OCI-LY1 (cell line): ENCODE data around the gene NEGR1.

Experiments
- EZH2 ChIP-seq: fragments of 200-600 bp; sonication (generic), shearing (Covaris generic); IDR thresholded peaks from 2 replicates; pipeline ENCODE4 v1.8.0; 2017; ENCODE audit warnings: borderline replicate concordance, mixed run types, mild to moderate bottlenecking, antibody characterized with exemption, low read length, moderate library complexity, mixed read lengths
- TF ChIP-seq, protein P1 (sequence below): fragments of 200-600 bp; sonication (generic), shearing (Covaris generic); IDR thresholded peaks from 2 replicates; pipeline ENCODE4 v1.5.1; 2017; ENCODE audit warnings: mild to moderate bottlenecking, antibody characterized with exemption, low read length, moderate library complexity, mixed read lengths

DNA sequence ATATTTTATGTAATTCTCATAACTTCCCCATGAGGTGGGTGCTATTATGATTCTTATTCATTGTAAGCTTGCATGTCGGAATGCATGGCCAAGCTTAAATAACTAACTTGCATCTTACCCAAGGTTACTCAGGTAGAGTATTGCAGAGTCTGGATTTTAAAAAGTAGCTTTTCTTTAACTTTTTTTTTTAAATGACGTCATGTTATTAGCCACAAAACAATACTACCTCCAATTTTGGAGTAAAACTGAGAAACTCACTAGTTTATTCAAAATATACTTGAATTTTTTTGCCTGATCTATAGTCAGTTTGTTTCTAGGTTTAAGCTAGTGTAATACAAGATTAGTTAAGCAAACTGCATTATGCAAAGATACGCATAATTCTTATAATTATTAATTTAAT is 57.8 kb downstream of the NEGR1 start:
- TF ChIP-seq, protein P1, sequence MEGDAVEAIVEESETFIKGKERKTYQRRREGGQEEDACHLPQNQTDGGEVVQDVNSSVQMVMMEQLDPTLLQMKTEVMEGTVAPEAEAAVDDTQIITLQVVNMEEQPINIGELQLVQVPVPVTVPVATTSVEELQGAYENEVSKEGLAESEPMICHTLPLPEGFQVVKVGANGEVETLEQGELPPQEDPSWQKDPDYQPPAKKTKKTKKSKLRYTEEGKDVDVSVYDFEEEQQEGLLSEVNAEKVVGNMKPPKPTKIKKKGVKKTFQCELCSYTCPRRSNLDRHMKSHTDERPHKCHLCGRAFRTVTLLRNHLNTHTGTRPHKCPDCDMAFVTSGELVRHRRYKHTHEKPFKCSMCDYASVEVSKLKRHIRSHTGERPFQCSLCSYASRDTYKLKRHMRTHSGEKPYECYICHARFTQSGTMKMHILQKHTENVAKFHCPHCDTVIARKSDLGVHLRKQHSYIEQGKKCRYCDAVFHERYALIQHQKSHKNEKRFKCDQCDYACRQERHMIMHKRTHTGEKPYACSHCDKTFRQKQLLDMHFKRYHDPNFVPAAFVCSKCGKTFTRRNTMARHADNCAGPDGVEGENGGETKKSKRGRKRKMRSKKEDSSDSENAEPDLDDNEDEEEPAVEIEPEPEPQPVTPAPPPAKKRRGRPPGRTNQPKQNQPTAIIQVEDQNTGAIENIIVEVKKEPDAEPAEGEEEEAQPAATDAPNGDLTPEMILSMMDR = no peak
- TF ChIP-seq EZH2 = no peak
